C4-2B (cell line): ENCODE data around the gene CDK18.

Experiments used
- CTCF ChIP-seq: fragments of 450-650 bp; conservative IDR thresholded peaks from 2 replicates; pipeline ENCODE4 v1.5.1; 2017; ENCODE audit warnings: mild to moderate bottlenecking
- ZFX ChIP-seq: fragments of 450-650 bp; IDR thresholded peaks from 2 replicates; pipeline ENCODE4 v1.6.1; 2017

- TF ChIP-seq CTCF (no peak), ZFX (no peak)
Observed at GRCh38 chr1:205543351-205544301, 39.2 kb downstream of the CDK18 start.
